Measurements from ENCODE around the gene CLMN.
A peak's percentile ranks its signal among the peaks of the same experiment; 100 is the strongest.

CLMN gene

GRCh38 chr14:95156161-95157047, 163.3 kb downstream of the CLMN start:
- no peak for TF ChIP-seq CTCF (IDR thresholded peaks at IDR 0.05)
- Histone ChIP-seq H3K27ac (peak overlapping the region; percentile 94 to 95), H3K4me3 (peak overlapping the region; percentile 84)
- DNase-seq (ENCODE audit: low spot score): peak; percentile 81

DNA sequence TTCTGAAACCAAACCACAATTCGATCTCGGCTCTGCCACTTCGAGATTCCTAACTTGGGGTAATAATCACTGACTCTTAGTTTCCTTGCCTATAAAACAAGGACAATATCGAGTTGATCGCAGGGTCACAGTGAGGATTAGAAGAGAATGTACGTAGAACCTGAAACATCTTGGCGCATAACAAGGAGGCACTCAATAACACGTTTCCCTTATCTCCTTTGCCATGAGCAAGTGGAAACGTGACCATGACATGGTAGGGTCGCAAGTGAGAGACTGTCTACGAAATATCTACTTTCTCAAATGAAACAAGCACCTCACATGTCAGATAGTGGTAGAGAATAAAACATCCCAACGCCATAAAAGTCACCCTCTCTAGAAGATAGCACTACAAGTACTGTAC, 164.7 kb downstream of the CLMN start:
- H3K4me3 ChIP-seq: peak overlapping the region; percentile 84
- H3K27ac ChIP-seq: no peak overlapping the region
- TF ChIP-seq CTCF (IDR thresholded peaks at IDR 0.05): no peak
- DNase-seq (ENCODE audit: low spot score): no peak

DNA sequence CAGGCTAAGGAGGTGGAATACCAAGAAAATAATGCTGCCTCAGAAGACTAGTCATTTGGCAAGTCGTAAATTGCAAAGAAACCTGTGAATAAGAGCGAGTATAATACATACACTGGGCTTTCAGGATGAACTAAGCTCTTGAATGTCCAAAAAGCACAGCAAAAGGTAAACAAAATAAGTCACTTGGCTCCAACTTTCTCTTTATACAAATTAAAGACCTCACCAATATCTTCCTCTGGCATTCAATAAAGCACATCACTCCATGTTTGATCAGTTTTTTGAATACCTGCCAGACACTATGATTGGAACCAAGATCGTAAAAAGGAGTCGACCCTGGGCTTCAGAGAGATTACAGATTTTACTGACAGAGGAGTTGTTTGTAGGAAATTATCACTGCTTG, 165.8 kb downstream of the CLMN start:
- no peak for DNase-seq (ENCODE audit: low spot score)
- H3K4me3 ChIP-seq: no peak overlapping the region
- no peak overlapping the region for H3K27ac ChIP-seq
- TF ChIP-seq CTCF (IDR thresholded peaks at IDR 0.05): no peak

DNA sequence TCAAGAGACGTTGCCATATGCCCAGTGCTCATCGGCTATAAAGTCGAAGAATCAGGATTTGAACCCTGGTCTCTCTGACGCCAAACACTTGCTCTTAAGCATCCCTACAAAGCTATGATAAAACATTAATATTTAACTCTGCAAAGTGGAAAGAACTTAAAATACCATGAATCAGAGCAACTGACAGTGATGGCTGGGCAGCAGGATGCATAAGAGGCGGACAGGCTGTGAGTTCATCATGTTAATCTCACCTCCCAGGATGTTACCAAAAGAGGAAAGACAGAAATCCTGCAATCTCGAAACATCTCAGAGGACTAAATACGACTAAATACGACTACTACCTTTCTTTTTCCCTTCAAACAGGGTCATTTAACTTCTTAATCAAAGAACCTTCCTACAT, 168.1 kb downstream of the CLMN start:
- Histone ChIP-seq H3K27ac (no peak overlapping the region), H3K4me3 (no peak overlapping the region)
- no peak for TF ChIP-seq CTCF (IDR thresholded peaks at IDR 0.05)
- no peak for DNase-seq (ENCODE audit: low spot score)

- Histone ChIP-seq H3K27ac (no peak overlapping the region), H3K4me3 (no peak overlapping the region)
- DNase-seq (ENCODE audit: low spot score): no peak
- TF ChIP-seq CTCF (IDR thresholded peaks at IDR 0.05): no peak
Observed at GRCh38 chr14:95150910-95151309, 168.8 kb downstream of the CLMN start.

DNA sequence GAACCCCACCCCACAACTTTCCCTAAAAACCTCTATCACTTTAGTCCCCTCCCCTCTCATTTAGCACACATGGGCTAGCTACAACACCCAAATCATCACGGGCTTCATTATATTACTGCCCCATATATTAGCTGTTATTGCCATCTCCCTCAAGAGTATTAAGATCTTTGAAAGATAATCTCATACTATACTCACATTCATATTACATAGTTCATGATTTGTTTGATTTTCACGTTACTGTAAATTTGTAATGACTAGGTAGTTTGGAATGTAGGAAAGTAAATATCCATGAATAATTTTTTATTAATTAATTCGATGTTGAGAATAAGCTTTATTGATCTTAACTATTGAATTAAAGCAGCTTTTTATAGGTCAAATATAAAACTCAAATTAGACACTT, 170.3 kb downstream of the CLMN start:
- no peak overlapping the region for H3K4me3 ChIP-seq
- TF ChIP-seq CTCF (IDR thresholded peaks at IDR 0.05): no peak
- DNase-seq (ENCODE audit: low spot score): no peak
- H3K27ac ChIP-seq: no peak overlapping the region

- H3K27ac ChIP-seq: no peak overlapping the region
- DNase-seq (ENCODE audit: low spot score): no peak
- no peak overlapping the region for H3K4me3 ChIP-seq
- no peak for TF ChIP-seq CTCF (IDR thresholded peaks at IDR 0.05)
Observed at GRCh38 chr14:95147597-95147996, 172.1 kb downstream of the CLMN start.
